Fibroblast of lung (primary cell): Measurements from ENCODE around the gene AXL. TPM values are rescaled to one million over a fixed set of nuclear protein-coding genes. Genes with fewer than 3 reads are reported as not detected.
A peak's percentile ranks its signal among the peaks of the same experiment; 100 is the strongest.
"Not testable (repeated sequence)": the region's sequence is repeated elsewhere in the genome, so short reads cannot be mapped to it uniquely, and the experiment has no call there.

Source experiments
- DNase-seq, 2 donors: peaks; one replicate each; pipeline versions ENCODE4 v3.0.0 to v3.0.0-alpha.2; 2010; ENCODE audit warnings: low read depth in 2 of 2
- H2AFZ ChIP-seq: 2 replicates; pipeline ENCODE4 v1.5.1; 2012; ENCODE audit warnings: low read length, control low read depth, inconsistent platforms
- H3K27ac ChIP-seq: 2 replicates; pipeline ENCODE4 v1.5.1; 2011; ENCODE audit warnings: low read length, control low read depth; ENCODE audit not compliant: insufficient read depth
- H3K27me3 ChIP-seq: 2 replicates; pipeline ENCODE4 v1.5.1; 2011; ENCODE audit warnings: mild to moderate bottlenecking, low read length; ENCODE audit not compliant: control insufficient read depth, insufficient read depth
- H3K36me3 ChIP-seq: 2 replicates; pipeline ENCODE4 v1.5.1; 2011; ENCODE audit warnings: low read length; ENCODE audit not compliant: control insufficient read depth, insufficient read depth
- H3K4me1 ChIP-seq: 2 replicates; pipeline ENCODE4 v1.5.1; 2011; ENCODE audit warnings: low read length; ENCODE audit not compliant: control insufficient read depth, insufficient read depth; ENCODE audit errors: extremely low read depth
- H3K4me2 ChIP-seq: 2 replicates; pipeline ENCODE4 v1.5.1; 2011; ENCODE audit warnings: low read length, control low read depth; ENCODE audit not compliant: insufficient read depth; ENCODE audit errors: extremely low read depth
- H3K4me3 ChIP-seq, 4 experiments: fragments of 200-600 bp in 1 of 4; sonication (generic) in 1 of 4; replicated peaks in 1 of 4; 2 replicates each; pipeline ENCODE4 v1.5.1; 2011 to 2016; ENCODE audit warnings: low read length in 4 of 4, low read depth in 3 of 4, mild to moderate bottlenecking in 3 of 4, control low read depth in 2 of 4, inconsistent platforms in 1 of 4, mixed read lengths in 1 of 4; ENCODE audit not compliant: insufficient read depth in 1 of 4; ENCODE audit errors: control extremely low read depth in 1 of 4
- H3K79me2 ChIP-seq: 2 replicates; pipeline ENCODE4 v1.5.1; 2012; ENCODE audit warnings: mild to moderate bottlenecking, low read length, inconsistent platforms; ENCODE audit not compliant: control insufficient read depth, insufficient read depth
- H3K9ac ChIP-seq: 2 replicates; pipeline ENCODE4 v1.5.1; 2011; ENCODE audit warnings: mild to moderate bottlenecking, low read length, control low read depth; ENCODE audit not compliant: insufficient read depth
- H3K9me3 ChIP-seq: 2 replicates; pipeline ENCODE4 v1.5.1; 2012; ENCODE audit warnings: low read depth, low read length; ENCODE audit not compliant: control insufficient read depth, insufficient read depth
- H4K20me1 ChIP-seq: 2 replicates; pipeline ENCODE4 v1.5.1; 2011; ENCODE audit warnings: low read length; ENCODE audit not compliant: control insufficient read depth, insufficient read depth; ENCODE audit errors: extremely low read depth
- EZH2 ChIP-seq: IDR thresholded peaks from 2 replicates; pipeline ENCODE4 v1.5.1; 2012; ENCODE audit warnings: low read length, control low read depth, mild to moderate bottlenecking; ENCODE audit errors: missing control alignments
- polyA plus RNA-seq, 2 donors: library from polyadenylated mRNA; depleted of rRNA in 1 of 2; stranded (reverse) in 1 of 2; unstranded in 1 of 2; fragments of >200 nt; gene quantifications; 2 replicates each; pipeline ENCODE4 v1.2.1, GENCODE V29; 2011 to 2012; ENCODE audit warnings: missing spikeins in 1 of 2
- total RNA-seq: library from RNA; depleted of rRNA; stranded (reverse); fragments of >200 nt; gene quantifications from 2 replicates; pipeline ENCODE4 v1.2.1, GENCODE V29; 2014
- TF ChIP-seq, protein P1 (sequence below), 2 donors: IDR thresholded peaks in 1 of 2; conservative IDR thresholded peaks in 1 of 2; 1 replicate in 1 of 2; 2 replicates in 1 of 2; pipeline ENCODE4 v1.5.1; 2011 to 2012; ENCODE audit warnings: low read length in 2 of 2, control low read depth in 1 of 2, inconsistent platforms in 1 of 2, low read depth in 1 of 2, mild to moderate bottlenecking in 1 of 2

The AXL gene
- total and polyA plus RNA-seq, 2 donors (not counting 1 experiment from before 2014, with no cell fraction given) = 223 to 319 TPM

DNA sequence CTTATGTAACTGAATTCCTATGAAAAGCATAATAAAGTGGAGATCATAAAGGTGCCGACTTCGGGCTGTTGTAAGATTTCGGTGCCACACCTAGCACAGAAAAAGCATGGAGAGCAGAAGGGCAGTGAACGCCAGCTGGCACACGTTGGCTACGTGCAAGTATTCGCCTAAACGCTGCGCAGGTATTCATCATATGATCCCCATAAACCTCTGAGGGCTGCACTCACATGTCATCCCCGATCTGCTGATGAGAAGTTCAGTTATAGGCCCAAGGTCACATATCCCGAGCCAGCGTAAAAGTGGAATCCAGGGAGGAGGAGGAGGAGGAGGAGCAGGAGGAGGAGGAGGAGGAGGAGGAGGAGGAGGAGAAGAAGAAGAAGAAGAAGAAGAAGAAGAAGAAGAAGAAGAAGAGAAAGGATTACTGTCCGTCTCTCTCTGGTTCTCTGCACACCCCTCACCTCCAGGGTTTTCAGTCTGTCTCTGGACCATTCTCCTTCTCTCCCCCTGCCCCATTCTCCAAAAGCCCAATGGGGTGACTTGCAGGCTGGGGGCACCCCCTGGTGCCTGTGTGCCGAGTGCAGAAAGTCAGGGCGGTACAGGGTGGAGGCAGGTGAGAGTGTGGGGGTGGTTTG lies 44.6 kb upstream of the AXL start:
- no peak overlapping the region for H3K4me3 ChIP-seq
- DNase-seq = no peak
- no peak for TF ChIP-seq EZH2

DNA sequence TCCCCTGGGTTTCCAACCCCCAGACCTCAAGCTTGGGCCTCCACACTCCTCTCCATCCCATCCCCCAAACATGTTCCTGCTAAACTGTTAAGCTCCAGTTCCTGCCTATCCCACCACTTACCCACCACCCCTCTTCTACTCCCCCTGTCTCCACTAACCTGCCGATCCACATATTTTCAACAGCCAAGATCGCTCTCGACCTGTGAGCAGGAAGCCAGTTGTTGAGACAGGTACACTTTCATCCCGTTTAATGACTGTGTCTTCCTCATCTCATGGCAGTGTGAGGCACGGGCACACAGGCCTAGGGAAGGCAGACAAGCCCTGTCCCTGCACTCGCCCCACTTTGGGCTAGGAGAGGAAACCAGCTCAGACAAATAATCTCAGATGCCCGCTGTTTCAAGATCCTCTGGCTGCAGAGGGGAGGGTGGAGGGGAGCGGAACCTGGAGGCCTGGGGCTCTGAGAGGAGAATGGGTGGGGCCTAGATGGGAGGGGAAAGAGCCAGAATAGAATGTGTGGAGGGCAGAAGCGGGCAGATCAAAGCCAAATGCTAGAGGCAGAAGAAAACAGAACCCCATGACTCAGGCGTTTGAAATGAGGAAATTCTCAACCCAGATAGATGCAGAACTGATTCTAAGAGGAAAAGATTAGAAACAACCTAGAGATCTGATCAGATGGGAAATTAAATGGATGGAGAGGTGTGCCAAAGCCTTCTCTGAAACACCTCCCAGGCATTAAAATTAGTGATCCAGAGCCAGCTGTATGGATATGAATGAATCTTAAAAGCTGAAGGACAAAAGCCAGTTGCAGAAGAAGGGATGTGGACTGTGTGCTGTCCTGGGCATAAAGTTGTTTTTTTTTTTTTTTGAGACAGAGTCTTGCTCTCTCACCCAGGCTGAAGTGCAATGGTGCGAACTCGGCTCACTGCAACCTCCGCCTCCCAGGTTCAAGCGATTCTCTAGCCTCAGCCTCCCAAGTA lies 42.9 kb upstream of the AXL start:
- H3K4me3 ChIP-seq = peak overlapping the region in 1 of 4 experiments; percentile 26
- H3K9ac ChIP-seq = no peak overlapping the region
- H3K36me3 ChIP-seq = no peaks in the 10 kb centered on the region
- H3K4me1 ChIP-seq = peaks cover 4% of the 10 kb centered on the region
- H3K27me3 ChIP-seq = no peaks in the 10 kb centered on the region
- H3K27ac ChIP-seq = no peak overlapping the region
- no peaks in the 10 kb centered on the region for H4K20me1 ChIP-seq
- peak overlapping the region; percentile 94 for H2AFZ ChIP-seq
- peak; percentile 59 to 83 for DNase-seq
- no peaks in the 10 kb centered on the region for H3K79me2 ChIP-seq
- H3K9me3 ChIP-seq = no peaks in the 10 kb centered on the region
- H3K4me2 ChIP-seq = peak overlapping the region; percentile 81
- TF ChIP-seq, protein P1, sequence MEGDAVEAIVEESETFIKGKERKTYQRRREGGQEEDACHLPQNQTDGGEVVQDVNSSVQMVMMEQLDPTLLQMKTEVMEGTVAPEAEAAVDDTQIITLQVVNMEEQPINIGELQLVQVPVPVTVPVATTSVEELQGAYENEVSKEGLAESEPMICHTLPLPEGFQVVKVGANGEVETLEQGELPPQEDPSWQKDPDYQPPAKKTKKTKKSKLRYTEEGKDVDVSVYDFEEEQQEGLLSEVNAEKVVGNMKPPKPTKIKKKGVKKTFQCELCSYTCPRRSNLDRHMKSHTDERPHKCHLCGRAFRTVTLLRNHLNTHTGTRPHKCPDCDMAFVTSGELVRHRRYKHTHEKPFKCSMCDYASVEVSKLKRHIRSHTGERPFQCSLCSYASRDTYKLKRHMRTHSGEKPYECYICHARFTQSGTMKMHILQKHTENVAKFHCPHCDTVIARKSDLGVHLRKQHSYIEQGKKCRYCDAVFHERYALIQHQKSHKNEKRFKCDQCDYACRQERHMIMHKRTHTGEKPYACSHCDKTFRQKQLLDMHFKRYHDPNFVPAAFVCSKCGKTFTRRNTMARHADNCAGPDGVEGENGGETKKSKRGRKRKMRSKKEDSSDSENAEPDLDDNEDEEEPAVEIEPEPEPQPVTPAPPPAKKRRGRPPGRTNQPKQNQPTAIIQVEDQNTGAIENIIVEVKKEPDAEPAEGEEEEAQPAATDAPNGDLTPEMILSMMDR (conservative IDR thresholded peaks at IDR 0.05 in 1 of 2, IDR thresholded peaks at IDR 0.05 in 1 of 2; ENCODE audit: low read depth in 1 of 2, low read length in 2 of 2) = no peak

More for the DNA sequence above, 44.6 kb upstream of the AXL start:
- H4K20me1 ChIP-seq = no peaks in the 10 kb centered on the region
- no peaks in the 10 kb centered on the region for H3K36me3 ChIP-seq
- no peak overlapping the region for H2AFZ ChIP-seq
- H3K4me2 ChIP-seq = no peak overlapping the region
- no peak overlapping the region for H3K9ac ChIP-seq
- H3K79me2 ChIP-seq = no peaks in the 10 kb centered on the region
- no peaks in the 10 kb centered on the region for H3K9me3 ChIP-seq
- H3K27me3 ChIP-seq = no peaks in the 10 kb centered on the region
- no peak overlapping the region for H3K27ac ChIP-seq
- peaks cover 4% of the 10 kb centered on the region for H3K4me1 ChIP-seq

GRCh38 chr19:41180173-41180572 lies 38.9 kb upstream of the AXL start:
- not testable (repeated sequence) for H3K27ac ChIP-seq, H3K9me3 ChIP-seq, H3K36me3 ChIP-seq, DNase-seq, H3K79me2 ChIP-seq, H2AFZ ChIP-seq, H3K4me2 ChIP-seq, H3K27me3 ChIP-seq, H4K20me1 ChIP-seq, H3K4me3 ChIP-seq, H3K9ac ChIP-seq, H3K4me1 ChIP-seq
